ENCODE data around the gene PDGFA. TPM values are rescaled to one million over a fixed set of nuclear protein-coding genes. Genes with fewer than 3 reads are reported as not detected.
A peak's percentile ranks its signal among the peaks of the same experiment; 100 is the strongest.

The PDGFA gene
- total RNA-seq, 1 experiment from 2014 or later, result 33.7 TPM

DNA sequence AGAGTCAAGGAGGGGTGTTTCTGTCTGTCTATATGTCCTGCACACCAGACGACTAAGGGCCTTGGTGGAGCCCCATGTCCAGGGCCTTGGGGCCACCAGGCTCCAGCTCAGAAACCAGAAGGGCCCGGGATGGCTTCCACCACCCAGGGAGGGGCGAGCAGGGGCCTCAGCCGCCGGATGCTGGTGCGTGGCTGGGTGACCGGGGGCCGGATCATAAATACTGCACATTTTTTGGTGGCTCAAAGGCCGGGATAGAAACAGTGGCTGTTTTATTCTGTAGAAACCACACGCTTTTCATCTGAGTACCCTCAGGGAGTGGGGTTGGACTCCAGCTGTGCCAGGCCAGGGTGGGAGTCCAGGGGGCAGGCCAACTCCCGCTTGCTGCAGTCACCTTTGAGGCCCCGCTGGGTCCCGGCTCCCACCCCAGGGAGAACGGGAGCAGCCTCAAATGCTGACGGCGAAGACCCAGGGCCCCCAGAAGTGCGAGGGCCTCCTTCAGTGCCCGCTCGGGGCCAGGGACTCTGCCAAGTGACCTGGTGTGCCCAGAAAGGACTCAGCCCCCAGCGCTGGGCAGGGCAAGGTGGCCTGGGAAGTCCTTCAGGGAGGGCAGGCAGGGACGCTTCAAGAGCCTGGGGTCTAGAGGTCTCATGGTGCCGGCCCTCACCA lies 28.2 kb downstream of the PDGFA start:
- no peak for DNase-seq (ENCODE audit: low read depth)

DNA sequence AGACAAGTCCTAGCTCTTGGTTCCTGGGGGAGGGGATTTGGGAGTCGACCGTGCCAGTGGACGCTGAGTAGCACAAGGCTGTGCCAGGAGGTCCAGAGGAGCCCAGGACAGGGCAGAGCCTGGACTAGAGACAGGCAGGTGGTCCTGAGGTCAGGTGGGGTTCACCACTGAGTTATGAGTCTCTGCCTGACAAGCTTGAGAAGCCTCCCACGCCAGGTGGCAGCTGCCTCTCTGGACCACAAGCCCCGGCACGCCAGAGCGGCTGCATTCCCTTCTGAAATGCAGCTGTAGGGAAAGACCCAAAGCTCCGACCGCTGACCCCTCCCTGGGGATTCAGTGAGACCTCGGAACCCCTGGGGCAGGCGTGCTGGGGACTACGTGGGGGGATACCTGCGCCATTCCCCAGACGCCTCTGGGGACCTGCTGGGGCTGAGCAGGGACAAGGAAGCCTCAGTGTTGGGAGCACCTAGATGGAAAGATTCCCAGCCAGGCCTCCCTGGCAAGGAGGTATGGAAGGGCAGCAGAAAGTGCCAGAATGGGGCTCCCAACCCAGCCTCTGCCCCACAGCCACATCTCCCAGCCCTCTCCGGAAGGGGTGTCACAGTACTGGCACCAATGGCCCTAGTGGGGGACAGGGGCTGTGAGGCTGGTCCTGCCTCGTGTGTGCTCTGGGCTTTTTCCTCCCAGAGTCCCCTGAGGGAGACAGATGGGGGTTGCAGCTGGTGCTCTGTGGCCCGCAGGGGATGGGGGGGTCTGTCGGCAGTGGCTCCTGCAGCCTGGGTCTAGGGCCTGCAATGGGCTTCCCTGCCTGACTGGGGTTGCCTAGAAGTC lies 29.0 kb downstream of the PDGFA start:
- peak; percentile 85 for DNase-seq (ENCODE audit: low read depth)

GRCh38 chr7:489876-490275 lies 29.8 kb downstream of the PDGFA start:
- DNase-seq (ENCODE audit: low read depth), result no peak

DNA sequence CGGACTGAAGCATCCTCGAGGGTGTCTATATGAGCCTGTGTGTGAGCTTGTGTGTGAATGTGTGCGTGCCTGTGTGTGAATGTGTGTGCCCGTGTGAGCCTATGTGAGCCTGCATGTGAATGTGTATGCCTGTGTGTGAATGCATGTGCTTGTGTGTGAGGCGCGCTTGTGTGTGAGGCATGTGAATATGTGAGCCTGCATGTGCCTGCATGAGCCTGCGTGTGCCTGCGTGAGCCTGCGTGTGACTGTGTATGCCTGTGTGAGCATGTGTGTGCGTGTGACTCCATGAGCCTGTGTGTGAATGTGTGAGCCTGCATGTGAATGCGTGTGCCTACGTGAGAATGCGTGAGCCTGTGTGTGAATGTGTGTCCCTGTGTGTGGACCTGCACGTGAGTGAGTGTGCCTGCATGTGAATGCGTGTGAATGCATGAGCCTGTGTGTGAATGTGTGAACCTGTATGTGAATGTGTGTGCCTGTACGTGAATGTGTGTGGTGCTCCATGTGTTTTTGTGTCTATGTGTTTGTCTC lies 33.4 kb downstream of the PDGFA start:
- no peak for DNase-seq (ENCODE audit: low read depth)

DNA sequence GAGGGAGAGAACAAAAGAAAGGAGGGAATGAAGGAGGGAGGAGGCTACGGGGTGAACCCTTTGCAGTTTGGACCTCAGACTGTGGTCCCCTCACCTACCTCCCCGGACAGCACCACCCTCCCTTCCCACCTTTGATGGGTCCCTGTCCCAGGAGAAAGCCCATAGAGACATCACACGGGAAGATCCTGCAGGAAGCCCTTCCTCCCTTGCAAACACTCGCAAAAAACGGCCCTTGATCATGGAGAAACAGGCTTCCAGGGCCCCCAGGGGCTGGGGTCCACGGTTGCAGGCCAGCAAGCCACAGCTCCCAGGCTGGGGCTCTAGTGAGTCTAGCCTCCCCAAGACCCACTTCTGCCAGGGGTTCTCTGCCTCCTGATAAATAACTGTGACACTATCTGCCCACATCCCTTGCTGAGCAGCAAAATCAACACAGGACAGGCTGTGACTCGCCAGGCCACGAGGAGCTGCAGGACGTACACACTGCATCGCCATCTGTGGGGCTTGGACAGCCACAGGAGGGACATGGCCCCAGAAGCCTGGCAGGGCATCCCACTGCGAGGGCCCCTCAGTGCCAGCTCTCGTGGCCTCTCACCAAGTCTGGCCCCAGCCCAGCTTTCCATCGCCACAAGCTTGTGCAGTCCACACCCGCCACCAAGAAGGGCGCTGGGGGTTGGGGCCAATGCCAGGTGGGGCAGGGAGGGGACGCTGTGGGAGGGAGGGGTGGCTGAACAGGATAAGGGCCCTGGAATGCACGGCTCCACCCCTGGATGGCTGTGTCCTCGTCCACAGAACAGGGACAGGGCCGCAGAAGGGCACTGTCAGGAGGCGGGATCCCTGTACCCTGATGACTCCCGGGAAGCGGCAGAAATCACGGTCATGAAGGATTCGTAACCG lies 34.2 kb downstream of the PDGFA start:
- no peak for DNase-seq (ENCODE audit: low read depth)

DNA sequence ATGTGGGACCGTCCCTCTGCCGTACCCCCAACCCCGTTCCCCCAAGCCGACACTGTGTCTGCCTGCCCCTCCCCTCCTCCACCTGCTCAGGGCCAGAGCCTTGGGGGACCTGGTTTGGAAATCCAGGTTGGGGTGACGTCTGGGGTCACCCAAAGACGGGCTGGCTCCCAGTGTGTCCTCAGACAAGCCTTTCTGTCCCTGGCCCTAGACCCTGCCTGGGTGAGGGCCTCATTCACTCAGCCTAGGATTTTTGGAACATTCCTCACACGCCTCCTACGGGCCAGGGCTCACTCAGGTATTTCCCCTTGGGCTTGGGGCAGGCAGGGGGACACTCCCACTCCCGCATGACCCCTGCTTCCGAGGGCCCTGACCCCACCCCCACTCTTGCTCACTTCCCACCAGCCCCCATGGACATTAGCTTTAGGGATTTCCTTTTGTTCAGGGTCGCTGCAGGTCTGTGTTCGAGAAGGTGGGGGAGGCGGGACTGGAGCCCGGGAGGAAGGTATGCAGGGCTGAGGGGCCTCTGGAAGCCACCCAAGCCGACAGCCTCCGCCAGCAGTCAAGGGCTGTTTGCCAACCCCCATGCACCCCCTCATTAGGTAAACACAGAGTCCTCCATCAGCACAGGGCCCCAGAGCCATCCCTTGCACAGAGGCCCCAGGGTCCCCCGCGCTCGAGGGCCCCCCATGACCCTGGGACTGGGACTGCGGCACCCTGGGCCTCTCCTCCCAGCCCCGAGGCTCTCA lies 35.1 kb downstream of the PDGFA start:
- DNase-seq (ENCODE audit: low read depth), result no peak

DNA sequence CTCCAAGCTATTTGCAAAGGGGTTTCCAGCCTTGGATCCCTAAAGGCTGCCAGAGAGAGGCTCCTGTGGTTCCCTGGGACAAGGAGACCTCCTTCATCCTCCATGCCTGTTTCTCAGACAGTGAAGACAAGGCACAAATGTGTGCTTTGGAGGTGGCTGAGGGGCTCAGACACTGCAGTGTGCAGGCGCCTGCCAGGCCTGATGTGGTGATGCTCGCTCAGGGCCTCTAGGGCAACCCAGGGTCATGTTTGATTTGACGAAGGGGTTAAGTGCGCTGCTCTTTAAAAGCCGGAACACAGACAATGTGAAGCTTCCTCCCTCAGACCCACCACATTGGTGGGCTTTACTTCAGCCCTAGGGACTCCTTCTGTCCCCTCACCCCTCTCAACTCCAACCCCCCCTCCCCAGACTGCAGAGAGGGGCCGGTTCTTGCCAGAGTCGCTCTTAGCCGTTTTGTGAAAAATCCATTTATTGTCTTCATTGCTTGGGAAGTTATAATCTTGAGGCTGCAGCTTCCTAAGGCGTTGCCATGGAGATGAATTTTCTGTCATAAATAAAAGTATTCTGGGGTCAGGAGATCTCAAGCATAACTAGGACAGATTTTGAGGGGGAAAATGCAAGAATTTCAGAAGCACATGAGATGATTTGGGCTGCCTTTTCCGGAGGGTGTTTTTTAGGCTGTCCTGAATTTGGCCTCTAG lies 35.8 kb downstream of the PDGFA start:
- DNase-seq (ENCODE audit: low read depth), result no peak

GRCh38 chr7:482521-483083 lies 37.0 kb downstream of the PDGFA start:
- no peak for DNase-seq (ENCODE audit: low read depth)

DNA sequence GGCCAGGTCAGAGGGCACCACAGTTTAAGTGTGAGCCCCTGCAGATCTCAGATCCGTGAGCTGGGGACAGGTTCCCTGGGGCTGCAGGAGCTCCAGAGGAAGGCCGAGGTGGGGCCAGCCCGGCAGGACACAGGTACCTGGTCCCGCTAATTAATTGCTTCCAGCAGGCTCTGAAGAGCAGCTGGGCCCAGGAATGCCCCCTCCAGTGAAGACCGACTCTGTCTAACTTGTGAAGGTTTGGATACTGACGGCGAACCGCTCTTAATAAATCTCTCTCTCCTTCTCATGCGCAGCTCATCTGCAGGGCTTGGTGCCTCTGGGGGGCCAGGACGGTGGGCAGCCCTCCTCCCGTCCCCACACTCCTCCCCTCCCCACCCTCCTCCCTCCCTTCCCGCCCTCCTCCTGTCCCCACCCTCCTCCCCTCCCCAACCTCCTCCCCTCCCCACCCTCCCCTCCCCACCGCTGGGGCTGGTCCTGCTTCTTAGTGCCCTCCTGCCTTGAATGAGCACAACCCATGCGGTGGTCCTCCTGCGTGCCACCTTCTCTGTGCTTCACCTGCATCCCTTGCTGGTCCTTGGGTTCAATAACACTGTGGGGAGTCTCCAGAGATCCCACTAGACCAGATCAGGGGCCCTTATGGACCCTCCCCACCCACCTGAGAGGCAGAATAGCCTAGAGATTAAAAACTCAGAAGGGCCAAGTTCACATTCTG lies 38.3 kb downstream of the PDGFA start:
- DNase-seq (ENCODE audit: low read depth), result no peak

GRCh38 chr7:480531-481218 lies 39.0 kb downstream of the PDGFA start:
- DNase-seq (ENCODE audit: low read depth), result no peak

DNA sequence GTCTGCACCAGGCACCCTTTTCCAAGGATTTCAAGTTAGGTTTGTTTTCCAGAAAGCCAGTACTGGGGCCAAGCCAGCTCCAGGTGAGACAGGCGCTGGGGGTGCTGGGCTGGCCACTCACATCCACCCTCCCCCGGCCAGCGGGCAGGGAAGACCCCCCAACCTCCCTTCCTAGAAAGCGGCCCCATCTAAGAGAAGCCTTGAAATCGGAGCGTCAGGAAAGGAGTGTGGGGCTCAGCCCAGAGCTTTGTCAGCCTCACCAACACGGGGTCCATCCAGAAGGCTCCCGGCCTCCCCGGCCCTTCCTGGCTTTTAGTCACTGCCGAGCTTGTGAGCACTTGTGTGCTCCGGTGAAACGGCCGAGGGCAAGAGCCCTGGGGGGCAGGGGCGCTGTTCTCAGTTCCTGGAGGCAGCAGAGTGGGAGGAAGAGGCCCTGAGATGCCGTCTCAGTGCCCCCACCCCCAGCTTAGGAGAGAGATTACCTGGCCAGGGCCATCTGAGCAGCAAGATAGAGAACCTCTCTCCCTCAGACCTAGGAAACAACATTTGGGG lies 39.6 kb downstream of the PDGFA start:
- DNase-seq (ENCODE audit: low read depth), result no peak

DNA sequence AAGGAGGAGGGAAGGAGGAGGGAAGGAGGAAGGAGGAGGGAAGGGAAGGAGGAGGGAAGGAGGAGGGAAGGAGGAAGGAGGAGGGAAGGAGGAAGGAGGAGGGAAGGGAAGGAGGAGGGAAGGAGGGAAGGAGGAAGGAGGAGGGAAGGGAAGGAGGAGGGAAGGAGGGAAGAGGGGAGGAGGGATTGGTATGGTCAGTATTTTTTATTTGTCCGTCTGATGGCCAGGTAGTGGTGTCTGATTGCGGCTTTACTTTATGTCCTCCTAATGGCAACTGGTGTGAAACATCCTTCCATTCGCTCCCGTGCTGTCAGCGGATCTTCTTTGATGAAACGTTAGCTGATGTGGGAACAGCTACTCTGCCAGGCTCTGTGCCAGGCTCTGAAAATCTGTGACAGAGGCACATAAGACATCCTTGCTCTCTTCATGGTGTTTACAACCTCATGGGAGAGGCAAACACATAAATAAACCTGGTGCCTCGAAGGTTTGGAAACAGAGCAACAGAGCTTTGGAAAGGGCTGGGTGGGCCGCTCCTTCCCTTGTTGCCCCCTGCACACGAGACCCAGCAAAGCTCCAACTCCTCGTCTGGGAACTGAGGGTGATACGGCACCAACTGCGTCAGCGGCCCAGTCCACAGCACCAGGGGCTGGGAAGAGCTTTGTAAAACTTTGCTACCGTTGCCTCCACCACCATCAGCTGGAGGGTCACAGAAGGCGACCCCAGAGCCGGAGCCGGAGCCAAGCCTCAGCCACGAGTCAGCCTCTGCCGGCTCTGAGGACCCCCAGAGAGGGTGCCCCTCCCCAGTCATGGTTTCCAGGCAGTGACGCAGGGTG lies 40.3 kb downstream of the PDGFA start:
- peak; percentile 34 for DNase-seq (ENCODE audit: low read depth)

GRCh38 chr7:477626-478220 lies 41.9 kb downstream of the PDGFA start:
- no peak for DNase-seq (ENCODE audit: low read depth)

GRCh38 chr7:476736-477360 lies 42.8 kb downstream of the PDGFA start:
- no peak for DNase-seq (ENCODE audit: low read depth)

DNA sequence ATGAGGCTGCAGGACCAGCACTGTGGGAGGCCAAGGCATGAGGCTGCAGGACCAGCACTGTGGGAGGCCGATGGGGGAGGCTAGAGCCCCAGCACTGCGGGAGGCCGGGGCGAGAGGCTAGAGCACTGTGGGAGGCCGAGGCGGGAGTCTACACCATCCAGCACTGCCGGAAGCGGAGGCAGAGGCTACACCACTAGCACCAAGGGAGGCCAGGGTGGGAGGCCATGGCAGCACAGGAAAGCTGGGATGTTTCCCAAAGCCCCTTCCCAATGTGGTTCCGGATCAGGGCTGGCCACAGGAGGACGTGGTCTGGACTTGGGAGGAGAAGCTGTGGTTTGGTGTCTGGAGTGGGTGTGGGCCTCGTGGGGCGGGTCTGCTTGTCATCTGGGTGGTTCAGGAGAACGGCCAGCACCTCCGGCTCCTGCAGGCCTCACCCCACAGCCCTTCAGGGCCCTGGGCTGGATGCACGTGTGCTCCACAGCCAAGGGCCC lies 43.6 kb downstream of the PDGFA start:
- no peak for DNase-seq (ENCODE audit: low read depth)

DNA sequence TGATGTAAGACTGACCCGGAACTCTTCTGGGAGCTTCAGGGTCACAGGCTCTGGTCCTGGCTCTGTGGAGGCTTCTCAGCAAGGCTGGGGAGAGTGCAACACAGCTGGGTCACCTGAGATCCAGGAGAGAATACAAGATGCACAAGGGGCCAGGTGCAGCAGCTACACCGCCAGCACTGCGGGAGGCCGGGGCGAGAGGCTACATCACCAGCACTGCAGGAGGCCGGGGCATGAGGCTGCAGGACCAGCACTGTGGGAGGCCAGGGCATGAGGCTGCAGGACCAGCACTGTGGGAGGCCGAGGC lies 44.3 kb downstream of the PDGFA start:
- no peak for DNase-seq (ENCODE audit: low read depth)
